ENCODE data around the gene SLC8A2.

The SLC8A2 gene

DNA sequence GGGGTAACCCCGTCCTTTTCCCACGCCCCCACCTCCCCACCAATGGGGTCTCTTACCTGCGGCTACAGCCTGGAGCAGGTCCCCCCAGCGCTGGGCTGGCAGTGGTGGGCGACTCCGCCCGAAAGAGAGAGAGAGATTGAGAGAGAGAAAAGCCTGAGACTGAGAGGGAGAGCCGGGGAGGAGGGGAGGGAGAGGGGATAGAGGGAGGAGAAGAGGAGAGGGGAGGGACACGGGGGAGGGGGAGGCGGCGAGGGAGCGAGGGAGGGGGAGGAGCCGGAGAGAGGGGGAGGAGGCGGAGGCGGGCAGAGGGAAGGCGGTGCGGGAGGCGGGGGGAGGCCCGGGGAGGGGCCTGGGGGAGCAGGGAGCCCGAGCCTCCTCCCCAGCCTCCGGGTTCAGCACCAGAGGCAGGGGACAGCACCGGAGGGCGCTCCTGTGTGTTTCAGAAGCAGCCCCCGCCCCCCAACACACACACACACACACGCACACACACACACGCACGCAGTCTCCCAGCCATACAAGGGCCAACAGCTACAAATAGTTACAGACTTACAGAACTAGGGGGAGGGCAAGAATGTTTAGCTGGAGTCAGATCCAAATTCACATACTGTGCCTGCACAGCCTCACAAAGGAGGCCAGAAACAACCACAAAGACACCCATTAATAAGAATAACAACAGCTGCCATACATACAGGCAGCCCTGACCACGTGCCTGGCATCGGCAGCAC is at the start of gene SLC8A2:
TSS of gene SLC8A2 (minus strand) at position 161 of the 725 bp plus-strand sequence. CDS start 5,490 bp downstream, outside the sequence.
- peak; percentile 66 for DNase-seq

- no peak for DNase-seq
Observed at GRCh38 chr19:47520839-47521238, 49.1 kb upstream of the SLC8A2 start.

- no peak for DNase-seq
Observed at GRCh38 chr19:47520343-47520806, 48.7 kb upstream of the SLC8A2 start.

- DNase-seq: no peak
Observed at GRCh38 chr19:47518854-47519253, 47.2 kb upstream of the SLC8A2 start.

DNA sequence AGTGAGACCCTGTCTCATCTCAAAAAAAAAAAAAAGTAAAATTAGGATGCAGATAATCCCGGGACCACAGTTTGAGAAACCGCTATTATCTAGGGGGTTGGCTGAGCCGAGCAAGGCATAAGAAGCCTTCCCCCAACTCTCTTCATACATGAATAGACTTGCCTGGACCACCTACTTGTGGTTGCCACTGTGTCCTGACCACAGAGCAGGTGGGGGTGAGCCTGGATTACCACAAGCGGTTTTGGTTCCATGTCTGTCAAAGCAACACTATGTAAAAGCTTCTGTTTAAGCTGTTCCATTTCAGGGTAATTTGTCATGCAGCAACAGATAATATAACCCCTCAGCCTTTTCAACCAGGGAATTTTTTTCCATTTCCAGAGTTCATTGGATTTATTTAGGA is 46.4 kb upstream of the SLC8A2 start:
- DNase-seq: peak; percentile 60

- peak; percentile 100 for DNase-seq
Observed at GRCh38 chr19:47514869-47515588, 43.3 kb upstream of the SLC8A2 start, which contains the start of gene NAPA. NAPA (minus strand) TSS chr19:47515063; CDS start chr19:47514940, 123 bp downstream.

- no peak for DNase-seq
Observed at GRCh38 chr19:47514151-47514868, 42.6 kb upstream of the SLC8A2 start.

GRCh38 chr19:47512948-47513319 is 41.2 kb upstream of the SLC8A2 start:
- DNase-seq: no peak

- no peak for DNase-seq
Observed at GRCh38 chr19:47512183-47512947, 40.7 kb upstream of the SLC8A2 start.

DNA sequence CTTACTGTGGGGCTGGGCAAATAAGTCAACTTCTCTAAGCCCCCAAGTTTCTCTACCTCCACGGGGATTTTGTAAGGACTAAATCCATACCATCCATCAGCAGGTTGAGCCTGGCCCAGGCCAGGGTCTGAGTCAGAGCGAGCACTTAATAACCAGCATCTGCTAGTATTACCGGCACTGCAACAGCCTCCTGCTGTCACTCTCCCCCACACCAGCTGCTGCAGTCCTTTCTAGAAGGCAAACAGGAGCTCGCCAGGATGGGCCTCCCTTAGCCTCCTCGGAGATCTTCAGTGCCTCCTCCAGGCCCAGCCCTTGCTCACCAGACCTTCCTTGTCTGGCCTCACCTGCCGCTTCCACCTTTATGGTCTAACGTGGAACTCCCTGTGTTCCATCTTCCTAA is 40.0 kb upstream of the SLC8A2 start:
- no peak for DNase-seq

- no peak for DNase-seq
Observed at GRCh38 chr19:47511128-47511517, 39.4 kb upstream of the SLC8A2 start.

- DNase-seq: no peak
Observed at GRCh38 chr19:47510516-47511127, 38.9 kb upstream of the SLC8A2 start.

- DNase-seq: no peak
Observed at GRCh38 chr19:47509973-47510372, 38.3 kb upstream of the SLC8A2 start.

DNA sequence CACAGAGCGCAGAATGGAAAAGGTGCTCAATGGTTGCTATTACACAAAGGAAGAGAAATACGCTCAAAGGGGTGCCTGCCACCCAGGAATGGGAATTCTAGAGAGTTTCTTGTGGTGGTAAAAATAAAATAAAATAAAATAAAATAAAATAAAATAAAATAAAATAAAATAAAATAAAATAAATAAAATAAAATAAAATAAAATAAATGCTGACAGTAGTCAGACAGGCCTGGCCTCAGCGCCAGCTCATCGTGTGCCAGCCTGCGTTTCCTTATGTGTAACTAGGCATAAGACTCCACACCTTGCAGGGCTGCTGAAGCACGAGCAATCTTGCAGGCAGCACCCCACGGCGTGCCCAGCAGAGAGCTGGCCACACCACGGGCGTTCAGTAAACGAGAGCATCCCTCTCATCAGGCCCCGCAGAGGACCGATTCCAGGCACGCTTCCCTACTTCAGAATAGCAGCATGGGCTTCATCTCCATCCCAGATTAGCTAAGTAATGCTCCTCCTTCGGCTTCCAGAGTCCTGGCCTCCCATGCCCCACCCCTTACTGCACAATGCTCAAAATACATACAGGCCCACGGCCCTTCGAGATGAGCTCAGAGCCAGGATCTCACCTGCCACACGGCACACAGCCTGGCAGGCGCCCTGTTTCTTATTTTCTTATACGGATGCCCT is 37.6 kb upstream of the SLC8A2 start:
- DNase-seq: no peak

DNA sequence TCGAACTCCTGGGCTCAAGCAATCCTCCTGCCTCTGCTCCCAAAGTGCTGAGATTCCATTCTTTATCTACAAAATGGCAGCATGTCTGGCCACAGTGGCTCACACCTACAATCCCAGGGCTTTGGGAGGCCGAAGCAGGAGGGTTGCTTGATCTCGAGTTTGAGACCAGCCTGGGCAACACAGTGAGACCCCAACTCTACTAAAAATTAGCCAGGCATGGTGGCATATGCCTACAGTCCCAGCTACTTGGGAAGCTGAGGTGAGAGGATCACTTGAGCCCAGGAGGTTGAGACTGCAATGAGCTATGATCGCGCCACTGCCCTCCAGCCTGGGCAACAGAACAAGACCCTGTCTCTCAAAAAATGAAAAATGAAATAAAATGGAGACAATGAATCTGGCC is 37.0 kb upstream of the SLC8A2 start:
- DNase-seq: no peak

GRCh38 chr19:47507924-47508553 is 36.3 kb upstream of the SLC8A2 start:
- DNase-seq: no peak

DNA sequence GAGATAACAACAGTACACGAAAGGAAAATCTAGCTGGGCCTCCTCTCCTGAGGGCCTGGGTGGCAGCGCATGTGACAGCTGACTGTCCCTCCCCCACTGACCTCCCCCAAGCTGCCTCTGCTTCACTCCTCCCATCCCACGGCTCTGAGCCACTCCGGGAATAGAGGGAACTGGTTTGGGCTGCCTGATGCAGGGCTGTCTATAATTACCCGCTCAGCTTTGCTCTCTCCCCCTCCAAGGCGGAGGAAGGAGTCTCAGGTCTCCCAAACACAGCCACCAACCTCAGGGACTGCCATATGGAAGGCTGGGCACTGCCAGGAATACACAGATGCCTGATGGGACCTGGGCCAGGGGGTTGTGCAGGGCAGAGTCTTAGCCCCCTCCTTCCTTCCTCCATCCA is 35.3 kb upstream of the SLC8A2 start:
- no peak for DNase-seq

- no peak for DNase-seq
Observed at GRCh38 chr19:47506459-47506858, 34.8 kb upstream of the SLC8A2 start.

- DNase-seq: no peak
Observed at GRCh38 chr19:47505506-47505905, 33.8 kb upstream of the SLC8A2 start.

DNA sequence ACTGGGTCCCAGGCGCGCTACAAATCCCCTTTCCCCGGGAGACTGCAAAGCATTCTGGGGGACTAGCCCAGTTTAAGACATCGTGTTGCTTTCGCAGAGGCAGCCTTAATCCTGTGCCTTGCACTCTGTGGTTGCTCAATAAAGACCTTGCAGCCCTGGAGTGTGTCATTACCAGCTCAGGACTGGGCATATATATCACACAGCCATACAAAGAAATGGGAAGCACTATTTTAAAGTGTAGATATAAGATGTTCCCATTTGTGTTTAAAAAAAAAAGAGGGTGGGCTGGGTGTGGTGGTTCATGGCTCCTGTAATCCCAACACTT is 32.1 kb upstream of the SLC8A2 start:
- DNase-seq: no peak

DNA sequence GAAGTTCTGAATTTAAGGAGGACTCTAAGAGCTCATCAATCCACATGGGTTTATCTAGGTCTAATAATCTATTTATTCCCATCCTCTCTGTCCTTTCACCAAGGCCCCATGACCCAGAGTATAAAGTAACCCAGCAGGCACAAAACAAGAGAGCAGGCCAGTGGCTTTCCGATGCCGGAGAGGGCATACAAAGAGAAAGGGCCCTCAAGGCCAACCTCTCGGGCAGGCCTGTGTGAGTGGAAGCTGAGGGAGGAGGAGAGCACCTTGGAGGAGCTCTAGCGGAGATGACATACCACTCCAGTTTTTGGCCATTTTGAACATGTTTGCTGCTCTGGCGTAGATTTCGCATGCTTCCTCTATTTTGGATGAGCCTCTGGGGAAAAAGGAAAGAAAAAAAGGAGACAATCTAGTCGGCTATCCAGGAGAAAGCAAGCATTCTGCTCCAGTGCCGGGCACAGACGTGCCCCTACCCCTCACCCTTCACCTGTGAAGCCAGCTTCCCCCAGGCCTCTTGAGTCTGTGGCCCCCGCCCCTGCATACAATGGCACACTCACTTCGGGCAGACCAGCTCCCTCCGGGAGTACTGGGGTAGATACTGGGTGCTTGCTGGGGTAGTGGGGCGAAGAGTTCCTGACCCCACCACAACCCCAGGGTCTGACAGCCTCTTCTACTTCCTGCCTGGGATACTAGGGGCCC is 31.6 kb upstream of the SLC8A2 start:
- no peak for DNase-seq
